Tongue (tissue), 2 donors: Measurements from ENCODE around the gene TMEM121. TPM values are rescaled to one million over a fixed set of nuclear protein-coding genes. Genes with fewer than 3 reads are reported as not detected.
"Not testable (repeated sequence)": the region's sequence is repeated elsewhere in the genome, so short reads cannot be mapped to it uniquely, and the experiment has no call there.

ENCODE experiments used
- DNase-seq: peaks from one replicate; pipeline ENCODE4 v3.0.0-alpha.2; 2015
- total RNA-seq: library from RNA; depleted of rRNA; stranded (reverse); fragments of >200 nt; gene quantifications from one replicate; pipeline ENCODE4 v1.2.3, GENCODE V29; 2014

The TMEM121 gene
- total RNA-seq, 1 donor from 2014 or later = 12.1 TPM

GRCh38 chr14:105570482-105570881 is 44.1 kb downstream of the TMEM121 start:
- no peak for DNase-seq

DNA sequence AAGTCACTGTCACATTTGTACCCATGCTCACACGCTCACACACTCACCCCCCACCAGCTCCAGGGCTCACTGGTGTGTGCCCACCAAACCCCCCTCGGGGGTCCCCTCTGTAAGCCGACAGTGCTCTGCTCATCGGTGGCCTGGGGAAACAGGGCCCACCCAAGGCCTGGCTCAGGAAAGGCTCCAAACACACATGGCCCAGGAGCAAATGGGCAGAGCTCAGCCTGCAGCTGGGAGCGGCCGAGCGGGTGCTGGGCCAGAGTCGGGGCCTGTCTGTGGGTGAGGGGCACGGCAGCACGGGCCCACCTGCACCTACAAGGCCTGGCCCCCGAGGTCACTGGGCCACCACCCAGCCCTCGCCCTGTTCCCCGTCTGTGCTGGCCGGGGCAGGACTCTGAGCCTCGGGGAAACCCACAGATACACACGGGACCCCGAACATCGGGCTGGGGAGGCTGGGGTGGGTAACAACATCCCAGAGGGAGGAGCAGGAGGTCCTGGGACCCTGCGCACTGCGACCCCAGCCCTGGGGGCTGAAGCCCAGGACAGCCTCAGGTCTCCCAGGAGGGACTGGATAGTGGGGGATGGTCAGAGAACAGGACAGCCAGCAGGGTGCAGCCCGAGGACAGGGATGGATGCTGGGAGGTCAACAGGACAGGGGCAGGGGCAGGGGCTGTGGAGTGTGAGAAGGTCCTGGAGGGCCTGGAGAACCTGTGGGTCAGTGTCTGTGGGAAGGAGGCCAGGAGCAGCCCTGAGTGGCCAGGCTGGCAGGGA is 45.0 kb downstream of the TMEM121 start:
- not testable (repeated sequence) for DNase-seq

DNA sequence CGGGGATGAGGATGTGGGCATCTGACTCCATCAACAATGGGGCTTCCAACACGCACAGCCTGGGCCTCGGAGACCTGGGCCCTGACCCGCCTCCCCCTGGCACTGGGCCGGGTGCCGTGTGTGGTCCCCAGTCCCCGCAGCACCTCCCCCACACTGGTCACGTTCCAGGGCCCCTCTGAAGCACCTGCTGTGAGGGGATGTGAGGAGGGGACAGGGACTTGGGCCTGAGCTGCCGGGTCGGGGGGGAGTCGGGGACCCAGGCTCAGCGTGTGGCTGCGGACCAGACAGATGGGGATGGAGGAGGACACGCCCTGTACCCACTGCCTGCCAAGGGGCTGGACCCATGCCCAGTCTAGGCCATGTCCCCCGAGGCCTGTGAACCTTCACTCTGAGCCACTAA is 45.7 kb downstream of the TMEM121 start:
- not testable (repeated sequence) for DNase-seq

- DNase-seq = not testable (repeated sequence)
Measured at GRCh38 chr14:105573841-105574240, 47.5 kb downstream of the TMEM121 start.

- DNase-seq = not testable (repeated sequence)
Measured at GRCh38 chr14:105574411-105574810, 48.0 kb downstream of the TMEM121 start.

DNA sequence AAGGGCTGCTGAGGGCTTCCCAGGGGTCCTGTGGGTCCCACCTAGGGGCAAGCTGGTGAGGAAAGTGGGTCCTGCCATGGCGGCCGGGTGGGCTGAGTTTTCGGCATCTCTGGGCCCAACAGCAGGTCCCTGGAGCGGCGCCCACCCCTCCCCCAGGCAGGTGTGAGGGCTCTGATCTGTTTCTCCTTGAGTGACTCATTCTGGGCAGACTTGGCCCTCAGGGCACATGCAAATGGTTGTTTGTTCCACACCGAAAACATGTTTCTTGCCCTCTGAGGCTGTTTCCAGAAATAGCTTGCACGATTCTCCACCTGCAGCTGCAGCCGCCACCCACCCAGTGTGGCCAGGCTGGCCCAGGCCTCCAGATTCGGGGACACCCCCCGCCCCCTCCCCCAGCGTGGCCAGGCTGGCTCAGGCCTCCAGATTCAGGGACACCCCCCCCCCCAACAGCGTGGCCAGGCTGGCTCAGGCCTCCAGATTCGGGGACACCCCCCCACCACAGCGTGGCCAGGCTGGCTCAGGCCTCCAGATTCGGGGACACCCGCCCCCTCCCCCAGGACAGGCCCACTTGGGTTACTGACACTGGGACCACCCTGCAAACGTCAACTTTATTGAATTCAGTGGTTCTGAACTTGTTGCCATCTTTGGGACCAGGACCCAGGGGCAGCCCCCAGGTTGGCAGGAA is 48.8 kb downstream of the TMEM121 start:
- not testable (repeated sequence) for DNase-seq

DNA sequence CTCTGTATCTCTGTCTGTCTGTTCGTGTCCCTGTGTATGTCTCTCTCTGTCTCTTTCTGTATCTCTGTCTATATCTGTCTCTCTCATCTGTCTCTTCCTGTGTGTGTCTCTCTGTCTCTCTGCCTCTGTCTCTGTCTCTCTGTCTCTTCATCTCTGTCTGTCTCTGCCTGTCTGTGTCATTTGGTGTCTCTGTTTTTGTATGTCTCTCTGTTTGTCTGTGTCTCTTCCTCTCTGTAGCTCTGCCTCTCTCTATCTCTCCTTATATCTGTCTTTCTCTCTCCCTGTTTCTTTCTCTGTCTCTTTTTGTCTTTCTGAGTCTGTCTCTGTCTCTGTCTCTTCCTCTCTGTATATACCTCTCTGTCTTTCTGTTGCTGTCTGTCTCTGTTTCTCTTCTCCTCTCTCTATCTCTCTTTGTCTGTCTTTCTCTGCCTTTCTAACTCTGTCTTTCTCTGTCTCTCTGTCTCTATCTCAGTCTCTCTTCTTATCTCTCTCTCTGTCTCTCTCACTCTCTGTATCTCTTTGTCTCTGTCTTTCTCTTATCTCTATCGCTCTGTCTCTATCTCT is 50.2 kb downstream of the TMEM121 start:
- DNase-seq = no peak

- no peak for DNase-seq
Measured at GRCh38 chr14:105577314-105577861, 51.0 kb downstream of the TMEM121 start.

DNA sequence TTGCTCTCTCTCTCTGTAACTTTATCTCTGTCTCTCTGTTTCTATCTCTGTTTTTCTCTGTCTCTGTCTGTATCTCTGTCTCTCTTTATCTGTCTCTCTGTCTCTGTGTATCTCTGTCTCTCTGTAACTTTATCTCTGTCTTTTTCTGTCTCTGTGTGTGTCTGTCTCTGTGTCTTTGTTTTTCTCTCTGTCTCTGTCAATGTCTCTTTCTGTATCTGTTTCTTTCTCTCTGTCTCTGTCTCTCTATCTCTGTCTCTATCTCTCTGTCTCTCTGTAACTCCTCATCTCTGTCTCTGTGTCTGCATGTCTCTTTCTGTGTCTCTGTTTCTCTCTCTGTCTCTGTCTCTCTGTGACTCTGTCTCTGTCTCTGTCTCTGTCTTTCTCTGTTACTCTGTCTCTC is 51.7 kb downstream of the TMEM121 start:
- no peak for DNase-seq

DNA sequence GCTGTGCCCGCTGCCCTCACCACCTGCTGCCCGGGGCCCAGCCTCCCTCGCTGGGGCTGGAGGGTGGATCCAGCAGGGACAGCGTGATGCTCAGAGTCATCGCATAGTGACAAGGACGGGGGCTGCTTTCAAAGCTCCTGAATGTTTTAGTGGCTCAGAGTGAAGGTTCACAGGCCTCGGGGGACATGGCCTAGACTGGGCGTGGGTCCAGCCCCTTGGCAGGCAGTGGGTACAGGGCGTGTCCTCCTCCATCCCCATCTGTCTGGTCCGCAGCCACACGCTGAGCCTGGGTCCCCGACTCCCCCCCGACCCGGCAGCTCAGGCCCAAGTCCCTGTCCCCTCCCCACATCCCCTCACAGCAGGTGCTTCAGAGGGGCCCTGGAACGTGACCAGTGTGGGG is 52.8 kb downstream of the TMEM121 start:
- DNase-seq = not testable (repeated sequence)

Other genes with a start within 250 kb of the TMEM121 start
- gene BRF1, start 225.6 kb upstream of the TMEM121 start, total RNA-seq = 59.8 TPM
- 84.8 TPM for gene PACS2, start 211.8 kb upstream of the TMEM121 start, total RNA-seq
- not detected for gene TEX22, start 128.0 kb upstream of the TMEM121 start, total RNA-seq
- gene MTA1, start 106.8 kb upstream of the TMEM121 start, total RNA-seq = 60.9 TPM
- 202 TPM for gene CRIP2, start 51.8 kb upstream of the TMEM121 start, total RNA-seq
- 49.3 TPM for gene CRIP1, start 39.7 kb upstream of the TMEM121 start, total RNA-seq
- gene TEDC1, start 35.3 kb upstream of the TMEM121 start, total RNA-seq = 6.4 TPM